ENCODE data around the gene HTR3D.
"Not testable (repeated sequence)": the region's sequence is repeated elsewhere in the genome, so short reads cannot be mapped to it uniquely, and the experiment has no call there.

HTR3D gene

GRCh38 chr3:184015381-184016019, 16.0 kb upstream of the HTR3D start:
- DNase-seq (ENCODE audit: extremely low spot score, insufficient read length, low read depth) (no peak), FAIRE-seq (no peak)

GRCh38 chr3:184016169-184016570, 15.4 kb upstream of the HTR3D start:
- no peak for FAIRE-seq
- DNase-seq (ENCODE audit: extremely low spot score, insufficient read length, low read depth): no peak

GRCh38 chr3:184016811-184017671, 14.5 kb upstream of the HTR3D start:
- peak; percentile 67 for DNase-seq (ENCODE audit: extremely low spot score, insufficient read length, low read depth)
- FAIRE-seq: no peak

GRCh38 chr3:184017672-184018423, 13.7 kb upstream of the HTR3D start, which contains the start of gene ABCC5:
Gene ABCC5, minus strand, starts transcription at chr3:184017884. Its CDS starts 3,492 bp downstream, at chr3:184014392.
- FAIRE-seq: peak; percentile 87

GRCh38 chr3:184018424-184018973, 13.0 kb upstream of the HTR3D start:
- FAIRE-seq (no peak), DNase-seq (ENCODE audit: extremely low spot score, insufficient read length, low read depth) (no peak)

More at GRCh38 chr3:184017672-184018423, 13.7 kb upstream of the HTR3D start, which contains the start of gene ABCC5:
- DNase-seq (ENCODE audit: extremely low spot score, insufficient read length, low read depth): peak; percentile 87

- DNase-seq (ENCODE audit: extremely low spot score, insufficient read length, low read depth) (no peak), FAIRE-seq (no peak)
Measured at GRCh38 chr3:184022323-184022722, 9.2 kb upstream of the HTR3D start.

GRCh38 chr3:184025256-184025655, 6.3 kb upstream of the HTR3D start:
- DNase-seq (ENCODE audit: extremely low spot score, insufficient read length, low read depth); FAIRE-seq: not testable (repeated sequence)

- DNase-seq (ENCODE audit: extremely low spot score, insufficient read length, low read depth); FAIRE-seq: not testable (repeated sequence)
Measured at GRCh38 chr3:184028275-184028890, 3.2 kb upstream of the HTR3D start.

GRCh38 chr3:184029443-184029842, 2.1 kb upstream of the HTR3D start:
- DNase-seq (ENCODE audit: extremely low spot score, insufficient read length, low read depth): no peak
- no peak for FAIRE-seq

GRCh38 chr3:184030536-184030935, 1.0 kb upstream of the HTR3D start:
- FAIRE-seq (no peak), DNase-seq (ENCODE audit: extremely low spot score, insufficient read length, low read depth) (no peak)

GRCh38 chr3:184037816-184038215, 6.3 kb downstream of the HTR3D start:
- DNase-seq (ENCODE audit: extremely low spot score, insufficient read length, low read depth): no peak
- no peak for FAIRE-seq

GRCh38 chr3:184038307-184038706, 6.8 kb downstream of the HTR3D start:
- DNase-seq (ENCODE audit: extremely low spot score, insufficient read length, low read depth); FAIRE-seq: not testable (repeated sequence)

GRCh38 chr3:184039414-184039813, 7.9 kb downstream of the HTR3D start:
- DNase-seq (ENCODE audit: extremely low spot score, insufficient read length, low read depth) (no peak), FAIRE-seq (no peak)

GRCh38 chr3:184040010-184040409, 8.5 kb downstream of the HTR3D start:
- no peak for DNase-seq (ENCODE audit: extremely low spot score, insufficient read length, low read depth)
- FAIRE-seq: no peak

- DNase-seq (ENCODE audit: extremely low spot score, insufficient read length, low read depth): no peak
- no peak for FAIRE-seq
Measured at GRCh38 chr3:184042617-184043016, 11.1 kb downstream of the HTR3D start.

GRCh38 chr3:184045995-184046394, 14.5 kb downstream of the HTR3D start:
- no peak for DNase-seq (ENCODE audit: extremely low spot score, insufficient read length, low read depth)
- no peak for FAIRE-seq

- FAIRE-seq (no peak), DNase-seq (ENCODE audit: extremely low spot score, insufficient read length, low read depth) (no peak)
Measured at GRCh38 chr3:184050217-184050847, 18.8 kb downstream of the HTR3D start.

- FAIRE-seq (no peak), DNase-seq (ENCODE audit: extremely low spot score, insufficient read length, low read depth) (no peak)
Measured at GRCh38 chr3:184052767-184053166, 21.2 kb downstream of the HTR3D start, which contains the start of gene HTR3C. Gene HTR3C, plus strand, starts transcription at chr3:184053047. Its CDS starts 34 bp downstream, at chr3:184053081.

GRCh38 chr3:184058029-184058428, 26.5 kb downstream of the HTR3D start:
- no peak for FAIRE-seq
- DNase-seq (ENCODE audit: extremely low spot score, insufficient read length, low read depth): no peak

Measured in GM18507 (cell line).